GM18517 (cell line): ENCODE data around the gene CELF2.

Experiments used
- ATAC-seq: cut with Tn5 transposase; IDR thresholded peaks from one replicate; pipeline ENCODE4 v1.9.1; 2021; ENCODE audit warnings: mild to moderate bottlenecking, moderate library complexity; ENCODE audit not compliant: unreplicated experiment

The CELF2 gene

DNA sequence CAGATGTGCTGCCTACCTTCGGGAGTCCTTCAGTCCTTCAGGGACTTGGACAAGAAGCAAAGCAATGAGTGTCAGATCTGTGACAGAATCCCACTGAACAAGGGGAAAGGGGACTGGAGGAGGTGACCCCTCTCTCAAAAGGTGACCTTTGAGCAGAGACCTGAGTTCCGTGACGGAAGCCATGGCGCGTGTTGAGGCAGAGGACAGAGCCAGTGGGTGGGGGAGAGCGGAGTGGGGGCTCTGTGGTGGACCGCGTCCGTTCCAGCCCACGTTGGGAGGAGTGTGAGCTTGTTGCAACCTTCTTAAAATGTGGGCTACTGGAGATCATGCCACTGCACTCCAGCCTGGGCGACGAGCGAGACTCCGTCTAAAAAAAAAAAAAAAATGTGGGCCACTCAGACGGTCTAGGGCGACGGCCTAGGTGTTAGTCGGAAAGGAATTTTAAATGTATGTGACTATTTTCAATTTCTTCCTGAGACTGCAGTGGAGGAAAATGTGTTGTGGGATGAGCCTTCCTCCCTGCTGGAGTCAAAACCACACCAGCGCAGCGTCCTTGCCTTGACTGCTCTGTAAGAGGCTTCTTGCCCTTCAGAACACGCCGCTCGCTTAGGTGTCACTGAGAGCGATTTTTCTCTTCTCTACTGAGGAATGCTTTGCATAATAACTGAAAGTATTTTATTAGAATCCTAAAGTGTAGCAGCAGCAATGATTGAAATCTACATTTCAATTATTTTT lies 272.7 kb downstream of the CELF2 start:
- ATAC-seq: no peak

GRCh38 chr10:11292576-11293302 lies 275.1 kb downstream of the CELF2 start:
- no peak for ATAC-seq

DNA sequence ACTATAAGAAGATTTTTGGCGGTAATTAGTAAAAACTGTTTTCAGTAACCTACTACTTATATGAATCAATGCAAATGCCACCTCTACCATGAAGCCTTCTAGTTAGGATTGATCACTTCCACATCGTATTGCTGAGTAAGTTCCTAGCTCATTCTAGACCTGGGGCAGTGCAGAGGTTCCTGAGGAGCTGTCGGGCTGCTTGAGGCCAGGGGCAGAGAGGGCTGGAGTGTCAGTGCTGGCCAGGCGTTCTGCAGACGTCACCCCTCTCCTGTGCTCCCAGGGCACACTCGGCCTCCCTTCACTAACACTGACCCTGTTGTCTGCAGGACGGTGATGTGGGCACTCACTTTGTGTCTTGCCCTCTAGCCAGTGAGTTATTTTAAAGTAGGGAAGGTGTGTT lies 275.7 kb downstream of the CELF2 start:
- ATAC-seq: no peak

DNA sequence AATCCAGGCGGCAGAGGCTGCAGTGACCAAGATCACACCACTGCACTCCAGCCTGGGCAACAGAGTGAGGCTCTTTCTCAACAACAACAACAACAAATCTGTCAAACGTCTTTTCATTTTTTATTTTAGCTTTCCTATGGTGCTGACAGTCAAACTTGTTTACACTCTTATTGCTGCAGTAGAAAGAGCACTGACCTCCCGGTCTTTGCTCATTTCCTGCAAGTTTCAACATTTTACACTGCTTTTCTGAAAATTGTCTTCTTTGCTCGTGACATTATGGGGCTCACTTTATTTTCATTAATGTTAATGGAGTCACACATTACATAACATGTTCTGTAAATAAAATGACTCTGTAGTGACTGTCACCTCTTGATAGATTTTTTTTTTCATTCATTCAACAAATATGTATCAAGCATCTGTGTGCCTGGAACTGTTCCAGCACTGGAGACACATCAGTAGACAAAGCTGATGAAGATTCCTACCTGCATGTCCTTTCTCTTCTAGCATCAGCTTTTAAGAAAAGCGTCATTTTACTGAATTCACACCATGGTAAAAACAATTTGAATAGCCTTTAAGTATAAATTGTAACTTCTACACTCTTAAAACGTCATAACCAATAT lies 277.3 kb downstream of the CELF2 start:
- ATAC-seq: no peak

DNA sequence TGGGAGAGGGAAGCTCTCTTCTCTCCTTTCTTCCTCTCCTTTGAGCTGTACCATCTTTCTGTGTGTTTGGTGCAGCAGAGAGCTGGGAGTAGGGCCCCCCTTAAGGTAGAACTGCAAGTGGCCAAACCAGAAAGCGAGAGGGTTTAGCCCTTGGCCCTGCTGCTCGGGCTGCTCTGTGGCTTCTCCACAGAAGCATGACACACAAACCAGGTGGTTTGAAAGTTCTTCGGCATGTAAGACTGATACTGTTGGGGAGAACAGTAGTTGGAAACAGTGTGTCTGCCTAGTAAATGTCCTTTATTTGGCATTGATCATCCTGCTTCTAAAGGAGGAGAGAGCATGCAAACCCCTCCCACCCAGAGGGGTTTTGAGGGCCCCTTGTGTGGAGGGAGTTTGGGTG lies 277.8 kb downstream of the CELF2 start:
- ATAC-seq: no peak

DNA sequence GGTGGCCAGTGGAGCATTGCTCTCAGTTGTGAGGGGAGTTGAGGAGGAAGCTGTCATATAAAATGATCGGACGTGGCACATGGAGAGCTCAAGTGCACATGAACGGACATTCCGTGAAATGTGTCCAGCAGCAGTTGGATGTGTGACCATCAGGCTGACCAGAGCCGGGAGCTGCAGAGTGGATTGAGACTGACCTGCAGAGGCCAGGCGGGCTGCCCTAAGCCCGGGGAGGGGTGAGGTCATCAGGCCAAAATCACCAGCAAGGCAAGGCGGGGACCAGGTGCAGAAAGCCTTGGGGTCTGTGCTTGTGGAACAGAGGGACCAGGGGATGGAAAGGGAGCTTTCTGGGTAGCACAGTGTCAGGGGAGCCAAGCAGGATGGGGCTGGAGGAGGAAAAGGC lies 279.5 kb downstream of the CELF2 start:
- no peak for ATAC-seq

DNA sequence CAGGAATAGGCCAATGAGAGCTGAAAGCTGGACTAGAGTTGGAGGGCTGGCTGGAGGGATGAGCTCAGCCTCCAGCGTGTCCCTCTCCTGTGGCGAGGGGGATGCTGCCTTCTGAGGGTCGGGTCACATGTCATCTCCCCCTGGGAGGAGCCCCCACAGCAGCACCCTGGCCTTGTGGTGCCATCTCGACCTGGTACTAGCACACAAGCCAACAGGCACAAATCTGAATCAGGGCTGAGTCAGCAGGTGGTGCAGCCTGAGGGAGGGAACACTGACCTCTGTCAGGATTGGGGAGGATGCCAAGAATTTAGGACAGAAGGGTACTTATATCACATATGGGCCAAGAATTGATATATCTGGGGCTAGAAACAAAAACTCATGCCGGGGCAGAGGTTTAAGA lies 280.4 kb downstream of the CELF2 start:
- no peak for ATAC-seq

GRCh38 chr10:11299125-11299524 lies 281.5 kb downstream of the CELF2 start:
- no peak for ATAC-seq

DNA sequence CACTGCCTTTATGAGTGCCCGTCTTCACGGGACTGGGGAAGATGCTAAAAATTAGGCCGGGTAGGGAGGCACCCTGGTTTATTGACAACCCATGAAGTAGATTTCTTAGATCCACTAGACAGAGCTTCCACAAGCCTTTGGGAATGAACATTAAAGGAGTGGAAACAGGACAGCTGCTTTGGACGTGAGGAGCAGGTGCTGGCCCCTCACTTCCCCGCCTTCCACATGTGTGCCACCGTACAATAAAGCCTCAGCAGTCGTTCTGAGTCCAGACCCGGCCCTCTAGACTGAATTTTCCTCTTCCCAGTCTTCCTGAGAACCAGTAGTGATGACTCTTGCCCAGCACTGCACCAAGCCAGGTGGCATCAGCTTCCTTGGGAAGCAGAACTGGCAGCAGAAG lies 282.4 kb downstream of the CELF2 start:
- ATAC-seq: no peak

DNA sequence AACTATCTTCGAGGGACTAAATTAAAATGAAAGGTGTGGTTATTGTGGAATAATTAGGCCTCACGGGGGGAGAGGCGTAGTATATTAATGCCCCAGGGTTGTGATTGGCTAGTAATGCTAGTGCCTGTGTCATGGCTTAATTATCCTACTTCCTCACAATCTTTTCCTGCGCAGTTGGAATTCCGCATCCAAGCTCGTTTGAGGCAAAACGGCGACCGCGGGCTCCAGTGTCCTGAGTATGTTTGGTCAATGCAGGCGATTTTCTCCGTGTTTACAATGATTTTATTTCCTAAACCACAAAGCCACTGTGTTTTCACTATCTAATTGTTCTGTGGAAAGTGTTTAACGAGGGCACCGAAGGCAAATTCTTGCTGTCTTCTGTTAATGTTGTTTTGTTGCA lies 282.9 kb downstream of the CELF2 start:
- no peak for ATAC-seq

GRCh38 chr10:11301571-11302111 lies 284.0 kb downstream of the CELF2 start:
- no peak for ATAC-seq

DNA sequence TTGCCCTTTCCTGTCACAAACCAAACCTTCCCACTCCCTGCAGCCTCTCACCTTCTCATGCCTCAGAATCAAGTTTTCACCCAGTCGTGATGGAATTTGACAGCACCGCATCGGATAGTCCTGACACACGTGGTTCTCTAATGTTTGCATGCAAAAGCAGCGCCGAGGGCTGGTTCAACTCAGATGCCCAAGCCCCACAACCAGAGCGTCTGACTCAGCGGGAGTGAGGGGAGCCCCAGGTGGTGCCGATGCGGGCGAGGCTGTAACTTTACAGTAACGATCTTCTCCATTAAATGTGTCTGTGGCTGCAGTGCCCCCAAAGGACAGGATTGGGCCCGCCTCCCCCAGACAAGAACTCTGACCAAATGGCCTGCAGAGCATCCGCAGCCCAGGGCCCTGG lies 284.5 kb downstream of the CELF2 start:
- ATAC-seq: no peak

GRCh38 chr10:11303361-11304170 lies 285.9 kb downstream of the CELF2 start:
- no peak for ATAC-seq

- ATAC-seq: no peak
Measured at GRCh38 chr10:11304906-11305585, 287.4 kb downstream of the CELF2 start.

DNA sequence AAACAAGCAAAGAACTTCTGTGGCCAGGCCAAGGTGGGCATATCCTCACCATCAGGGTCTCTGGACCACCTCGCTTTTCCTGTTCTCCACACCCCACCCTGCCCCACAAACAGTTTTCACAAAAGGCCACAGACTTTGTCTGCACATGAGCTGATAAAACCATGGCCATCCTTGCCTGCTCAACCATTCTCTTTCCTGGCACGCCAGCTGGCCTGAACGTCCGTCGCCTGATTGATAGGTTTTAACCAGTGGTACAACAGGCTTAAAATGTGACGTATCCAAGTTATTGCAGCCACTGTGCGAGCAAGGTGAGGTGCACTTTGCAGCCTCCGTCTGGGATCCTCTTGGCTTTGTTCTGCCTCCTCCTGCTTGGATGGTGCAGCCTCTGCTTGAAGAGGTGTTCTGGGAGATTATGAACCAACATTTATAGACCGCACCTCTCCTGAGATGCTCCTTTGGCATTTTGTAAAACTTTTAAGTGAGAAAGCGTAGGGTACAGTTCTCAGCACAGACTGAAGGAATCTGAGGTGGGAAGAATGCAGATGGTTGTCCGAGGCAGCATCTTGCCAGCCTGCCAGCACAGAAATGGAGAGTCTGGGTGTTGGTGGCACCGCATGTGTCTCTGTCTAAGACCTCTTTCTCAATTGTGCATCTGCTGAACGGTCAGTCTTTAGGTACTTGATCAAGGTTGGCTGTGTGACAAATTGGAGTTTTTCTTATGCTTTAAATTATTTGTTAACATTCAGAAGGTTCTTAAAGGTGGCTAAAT lies 288.3 kb downstream of the CELF2 start:
- no peak for ATAC-seq

GRCh38 chr10:11307004-11307403 lies 289.3 kb downstream of the CELF2 start:
- no peak for ATAC-seq

DNA sequence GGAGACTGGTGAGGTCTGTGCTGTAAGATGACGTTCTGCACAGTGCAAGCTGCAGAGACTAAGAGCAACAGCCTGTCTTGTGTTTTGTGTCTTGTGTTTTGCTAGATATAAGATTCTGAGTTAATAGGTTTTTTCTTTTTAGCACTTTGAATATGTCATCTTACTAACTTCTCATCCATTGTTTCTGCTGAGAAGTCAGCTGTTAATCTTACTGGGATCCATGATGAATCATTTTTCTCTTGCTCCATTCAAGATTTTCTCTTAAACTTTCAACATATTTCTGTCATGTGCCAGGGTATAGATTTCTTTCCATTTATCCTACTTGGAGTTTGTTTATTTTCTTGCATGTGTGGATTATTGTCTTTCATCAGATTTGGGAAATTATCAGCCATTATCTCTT lies 290.3 kb downstream of the CELF2 start:
- ATAC-seq: no peak

GRCh38 chr10:11311027-11311426 lies 293.4 kb downstream of the CELF2 start:
- no peak for ATAC-seq

- no peak for ATAC-seq
Measured at GRCh38 chr10:11313463-11313862, 295.8 kb downstream of the CELF2 start.
